ENCODE results near the gene MVD. TPM values are rescaled to one million over a fixed set of nuclear protein-coding genes. Genes with fewer than 3 reads are reported as not detected.

MVD gene
- total RNA-seq, 4 donors from 2014 or later = 20.7 to 52.5 (median 43.2) TPM

- Histone ChIP-seq H3K27me3 (no peaks in the 10 kb centered on the region), H3K4me1 (no peaks in the 10 kb centered on the region), H3K36me3 (peaks cover 38 to 44% of the 10 kb centered on the region in 2 donors), H3K4me3 (replicated peaks in 1 of 3) (no peak overlapping the region), H3K27ac (no peak overlapping the region), H3K9me3 (no peaks in the 10 kb centered on the region)
- WGBS, 2 donors = 87 to 96% methylated on average over 12 to 17 of the region's 17 CpGs
- no peak for DNase-seq
- intact Hi-C loops (cut with DNase I) = no loop called here
- no peak for TF ChIP-seq POLR2A (IDR thresholded peaks at IDR 0.05)
- no peak for TF ChIP-seq CTCF (IDR thresholded peaks at IDR 0.05)
Observed at GRCh38 chr16:88624977-88625576, 37.8 kb downstream of the MVD start.

GRCh38 chr16:88624481-88624880, 38.4 kb downstream of the MVD start:
- Histone ChIP-seq H3K27ac (no peak overlapping the region), H3K27me3 (no peaks in the 10 kb centered on the region), H3K9me3 (no peaks in the 10 kb centered on the region), H3K4me3 (replicated peaks in 1 of 3) (no peak overlapping the region), H3K36me3 (peaks cover 34 to 40% of the 10 kb centered on the region in 2 donors), H3K4me1 (no peaks in the 10 kb centered on the region)
- no peak for DNase-seq
- 95 to 97% methylated on average over 9 to 13 of the region's 18 CpGs for WGBS, 2 donors
- TF ChIP-seq CTCF (IDR thresholded peaks at IDR 0.05) (no peak), POLR2A (IDR thresholded peaks at IDR 0.05) (no peak)
- intact Hi-C loops (cut with DNase I) = no loop called here

GRCh38 chr16:88623858-88624257, 39.0 kb downstream of the MVD start:
- DNase-seq = no peak
- intact Hi-C loops (cut with DNase I) = no loop called here

GRCh38 chr16:88622866-88623265, 40.0 kb downstream of the MVD start:
- TF ChIP-seq CTCF (IDR thresholded peaks at IDR 0.05) (no peak), POLR2A (IDR thresholded peaks at IDR 0.05) (no peak)
- no peak overlapping the region for H3K27ac ChIP-seq
- H3K36me3 ChIP-seq = peaks cover 34 to 38% of the 10 kb centered on the region in 2 donors
- H3K27me3 ChIP-seq = no peaks in the 10 kb centered on the region
- no peak overlapping the region for H3K4me3 ChIP-seq (replicated peaks in 1 of 3)
- no peaks in the 10 kb centered on the region for H3K4me1 ChIP-seq
- no peak for DNase-seq
- intact Hi-C loops (cut with DNase I) = no loop called here
- H3K9me3 ChIP-seq = no peaks in the 10 kb centered on the region
- WGBS, 2 donors = 95 to 98% methylated on average over 29 of the region's 29 CpGs

More at GRCh38 chr16:88623858-88624257, 39.0 kb downstream of the MVD start:
- no peak overlapping the region for H3K4me3 ChIP-seq (replicated peaks in 1 of 3)
- no peak for TF ChIP-seq CTCF (IDR thresholded peaks at IDR 0.05)
- H3K27ac ChIP-seq = no peak overlapping the region
- H3K27me3 ChIP-seq = no peaks in the 10 kb centered on the region
- no peaks in the 10 kb centered on the region for H3K4me1 ChIP-seq
- no peaks in the 10 kb centered on the region for H3K9me3 ChIP-seq
- 93 to 96% methylated on average over 12 of the region's 13 CpGs for WGBS, 2 donors
- H3K36me3 ChIP-seq = peaks cover 34 to 39% of the 10 kb centered on the region in 2 donors

- H3K4me3 ChIP-seq (replicated peaks in 1 of 3) = no peak overlapping the region
- 92 to 94% methylated on average over 19 of the region's 19 CpGs for WGBS, 2 donors
- TF ChIP-seq POLR2A (IDR thresholded peaks at IDR 0.05) (no peak), CTCF (IDR thresholded peaks at IDR 0.05) (no peak)
Observed at GRCh38 chr16:88622125-88622524, 40.8 kb downstream of the MVD start.

More at GRCh38 chr16:88622125-88622524, 40.8 kb downstream of the MVD start:
- intact Hi-C loops (cut with DNase I) = no loop called here
- Histone ChIP-seq H3K4me1 (no peaks in the 10 kb centered on the region), H3K27me3 (no peaks in the 10 kb centered on the region), H3K27ac (no peak overlapping the region), H3K9me3 (no peaks in the 10 kb centered on the region), H3K36me3 (peaks cover 34 to 35% of the 10 kb centered on the region in 2 donors)
- DNase-seq = no peak

Data from thyroid gland (tissue), 4 donors.